GM18870 (cell line): ENCODE results near the gene TRPV4.

Experiments
- ATAC-seq: cut with Tn5 transposase; IDR thresholded peaks from one replicate; pipeline ENCODE4 v1.9.1; 2021; ENCODE audit warnings: moderate library complexity; ENCODE audit not compliant: unreplicated experiment

The TRPV4 gene

DNA sequence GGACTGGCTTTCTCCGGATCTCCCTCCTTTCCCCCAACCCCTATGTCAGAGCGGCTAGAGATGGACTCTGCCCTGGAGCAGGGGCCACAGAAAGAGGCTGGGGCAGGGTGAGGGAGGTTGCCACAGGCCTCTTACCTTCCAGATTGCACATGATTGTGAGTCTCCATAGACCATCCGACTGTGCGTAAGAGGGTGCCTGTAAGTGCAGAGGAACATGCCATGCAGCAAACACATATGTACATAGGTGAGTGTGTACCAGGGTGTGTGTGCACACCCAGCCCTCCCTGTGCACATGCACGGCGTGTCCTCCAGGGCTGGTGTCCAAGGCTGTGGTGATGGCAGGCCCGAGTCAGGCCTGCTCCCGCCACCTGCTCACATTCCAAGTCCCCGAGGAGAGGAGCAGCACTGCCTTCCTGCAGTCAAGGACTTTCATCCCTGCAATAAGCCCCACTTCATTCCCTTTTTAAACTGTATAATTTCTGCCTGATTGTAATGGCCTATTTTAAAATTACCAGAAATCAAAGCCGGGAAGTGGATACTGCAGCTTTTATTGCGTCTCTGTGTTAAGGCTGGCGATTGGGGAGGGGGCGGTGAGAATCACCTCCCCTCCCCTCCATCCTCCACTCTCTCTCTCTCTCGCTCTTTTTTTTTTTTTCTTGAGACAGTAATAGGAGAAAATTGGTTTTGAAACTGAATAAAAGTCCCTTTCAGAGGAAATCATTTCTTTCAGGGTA is 91.1 kb downstream of the TRPV4 start:
- no peak for ATAC-seq

DNA sequence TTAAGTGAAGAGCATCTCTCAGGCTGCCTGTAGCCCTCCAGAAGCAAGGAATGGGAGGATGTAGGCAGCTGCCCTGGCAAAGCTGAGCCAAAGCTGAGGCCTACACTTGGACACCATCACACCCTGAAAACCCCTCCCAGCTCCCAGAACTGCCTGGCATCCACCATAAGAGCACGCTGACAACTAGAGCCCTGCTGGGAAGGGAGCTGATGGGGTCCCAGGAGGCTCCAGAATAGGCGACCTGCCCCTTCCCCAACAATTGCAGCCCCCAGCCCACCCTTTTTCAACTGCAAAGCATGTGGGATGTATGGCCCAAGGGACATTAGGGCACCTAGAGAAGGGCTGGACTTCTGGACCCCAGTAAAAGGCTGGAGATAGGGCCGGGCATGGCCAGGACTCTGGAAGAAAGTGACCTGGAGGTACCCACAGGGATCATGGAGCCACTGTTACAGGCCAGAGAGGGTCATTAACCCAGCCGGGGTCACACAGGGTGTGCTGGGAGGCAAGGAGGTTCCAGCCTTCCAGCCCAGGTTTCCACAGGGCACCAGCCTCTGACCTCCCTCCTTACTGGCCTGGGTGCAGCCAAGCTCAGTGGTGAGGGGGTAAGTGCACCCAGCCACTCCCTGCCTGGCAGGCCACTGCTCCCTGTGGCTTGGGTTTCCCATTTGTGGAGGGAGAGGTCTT is 91.8 kb downstream of the TRPV4 start:
- no peak for ATAC-seq

DNA sequence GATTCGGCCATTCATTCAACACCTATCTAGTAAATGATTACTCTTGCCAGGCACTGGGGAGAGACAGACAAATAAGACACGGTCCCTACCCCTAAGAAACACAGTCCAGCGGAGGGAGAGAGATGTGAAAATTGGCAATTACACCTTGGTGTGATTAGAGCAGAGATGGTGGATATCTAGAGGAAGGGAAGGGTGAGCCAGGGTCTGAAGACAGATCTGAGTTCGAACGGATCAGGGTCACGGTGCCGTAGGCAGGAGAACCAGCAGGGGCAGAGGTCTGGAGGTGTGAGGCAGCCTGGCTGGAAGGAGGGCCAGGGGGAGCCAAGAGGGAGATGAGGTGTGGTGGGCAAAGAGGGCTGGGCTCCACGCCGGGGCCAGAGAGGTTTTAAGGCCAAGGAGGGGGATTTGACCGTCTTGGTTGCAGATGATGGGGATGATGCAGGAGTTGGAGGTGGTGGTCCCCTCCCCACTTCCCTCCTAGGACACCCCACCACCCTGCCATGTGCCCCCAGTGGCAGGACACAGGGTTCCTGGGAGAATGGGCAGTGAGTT is 92.4 kb downstream of the TRPV4 start:
- ATAC-seq: no peak

DNA sequence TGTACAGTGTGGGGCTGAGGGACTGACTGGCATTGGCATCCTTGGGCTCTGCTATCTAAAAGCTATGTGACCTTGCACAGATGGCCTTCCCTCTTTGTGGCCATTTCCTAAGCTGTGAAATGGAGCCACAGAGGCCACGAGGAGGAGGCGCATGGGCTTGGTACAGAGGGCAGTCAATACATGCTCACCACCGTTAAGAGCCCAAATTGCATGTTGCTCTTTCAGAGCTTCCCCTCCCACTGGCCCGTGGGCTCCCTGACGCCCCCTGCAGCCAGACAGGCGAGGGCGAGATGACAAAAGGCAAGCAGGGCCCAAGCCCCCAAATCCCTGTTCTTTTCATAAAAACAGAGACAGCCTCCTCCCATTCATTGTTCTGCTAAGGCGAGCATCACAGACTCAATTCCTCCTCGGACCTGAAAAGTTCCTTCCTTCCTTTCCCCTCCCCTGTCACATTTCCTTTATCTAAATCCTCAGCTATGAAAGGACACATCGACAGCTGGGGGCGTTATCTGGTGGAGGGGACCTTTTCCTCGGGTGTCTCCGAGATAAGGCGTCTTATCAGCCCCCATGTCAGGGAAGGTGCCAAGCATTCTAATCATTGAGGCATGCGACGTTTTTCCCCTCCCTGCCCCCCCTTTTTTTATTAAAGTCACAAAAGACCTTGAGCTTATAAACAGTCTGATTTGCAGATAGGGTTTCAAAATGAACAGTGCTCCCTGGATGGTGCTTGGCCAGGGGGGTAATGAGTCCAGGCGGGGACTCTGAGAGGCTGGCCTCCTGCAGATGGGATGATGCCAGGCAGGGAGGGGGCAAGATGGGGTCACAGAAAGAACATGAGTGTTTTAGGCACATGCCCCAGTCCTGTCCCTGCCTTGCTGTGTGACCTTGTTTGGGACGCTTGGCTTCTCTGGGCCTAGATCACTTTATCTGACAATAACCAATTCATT is 93.2 kb downstream of the TRPV4 start:
- no peak for ATAC-seq

DNA sequence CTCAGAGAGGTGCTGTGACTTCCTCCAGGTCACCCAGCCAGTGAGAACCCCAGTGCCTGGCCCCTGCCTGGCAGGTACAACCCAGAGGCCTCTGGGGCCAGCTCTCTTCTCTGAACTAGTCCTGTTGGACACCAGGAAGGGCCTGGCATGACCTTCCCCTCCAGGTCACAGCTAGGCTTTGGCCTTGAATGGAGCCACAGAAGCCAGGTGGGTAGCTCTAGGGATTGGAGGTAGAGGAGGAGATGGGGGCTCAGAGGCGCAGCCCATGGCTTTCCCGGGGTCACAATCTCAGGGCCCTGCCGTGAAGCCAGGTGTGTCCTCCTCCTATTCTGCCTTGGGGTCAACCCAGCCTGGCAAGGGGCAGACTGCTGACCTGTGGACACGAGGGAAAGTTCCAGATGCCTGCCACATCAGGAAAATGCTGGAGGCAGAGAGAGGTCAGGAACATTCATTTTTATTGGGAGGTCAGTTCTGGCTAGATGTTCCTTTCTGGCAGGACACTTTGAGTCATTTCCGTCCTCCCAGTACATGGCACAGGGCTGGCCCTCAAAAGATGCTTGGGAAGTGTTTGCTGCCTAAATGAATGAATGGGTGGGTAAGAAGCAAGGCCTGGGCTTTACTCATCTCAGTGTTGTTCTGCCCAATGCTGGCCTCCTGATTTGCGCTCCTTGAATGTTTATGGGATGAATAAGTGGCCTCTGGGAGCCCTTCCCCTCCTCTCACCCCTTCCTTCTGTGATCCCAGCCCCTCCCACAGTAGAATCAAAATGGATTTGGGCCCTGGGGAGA is 94.1 kb downstream of the TRPV4 start:
- ATAC-seq: no peak

DNA sequence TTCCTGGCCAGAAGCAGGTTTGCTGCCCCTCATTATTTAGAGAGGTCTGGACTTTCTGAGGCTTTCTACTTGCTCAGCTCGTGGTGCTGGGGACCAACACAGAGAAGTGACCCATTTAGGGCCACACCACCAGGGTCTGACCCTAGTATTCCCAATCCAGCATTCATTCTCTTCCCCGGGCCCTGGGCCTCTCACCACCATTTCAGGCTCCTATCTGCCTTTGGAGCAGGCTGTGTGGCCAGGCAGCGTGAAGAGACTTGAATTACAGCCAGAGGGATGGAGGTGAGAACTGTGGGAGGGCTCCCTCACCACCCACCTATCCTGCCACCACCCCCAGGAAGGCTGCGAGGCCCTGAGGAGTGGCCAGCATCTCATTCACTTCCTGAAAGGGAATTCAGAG is 95.0 kb downstream of the TRPV4 start:
- no peak for ATAC-seq

DNA sequence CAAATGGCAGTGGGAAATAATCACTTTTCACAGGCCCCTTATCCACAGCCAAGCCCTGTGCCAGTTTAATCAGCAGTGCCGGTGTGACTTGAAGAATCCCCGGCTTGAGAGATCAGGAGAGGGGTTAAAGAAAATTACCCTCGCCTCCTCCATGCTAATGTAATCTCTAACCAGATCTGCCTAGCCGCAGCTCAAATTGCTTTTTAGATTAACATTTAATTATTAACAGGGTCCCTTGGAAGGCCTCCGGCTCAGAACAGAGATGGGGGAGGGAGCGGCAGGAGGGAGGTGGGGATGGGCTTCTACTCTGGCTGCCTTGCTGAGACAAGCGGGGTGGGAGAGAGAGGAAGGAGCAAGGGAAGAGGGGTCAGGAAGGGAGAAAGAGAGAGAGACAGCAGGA is 95.6 kb downstream of the TRPV4 start:
- no peak for ATAC-seq

DNA sequence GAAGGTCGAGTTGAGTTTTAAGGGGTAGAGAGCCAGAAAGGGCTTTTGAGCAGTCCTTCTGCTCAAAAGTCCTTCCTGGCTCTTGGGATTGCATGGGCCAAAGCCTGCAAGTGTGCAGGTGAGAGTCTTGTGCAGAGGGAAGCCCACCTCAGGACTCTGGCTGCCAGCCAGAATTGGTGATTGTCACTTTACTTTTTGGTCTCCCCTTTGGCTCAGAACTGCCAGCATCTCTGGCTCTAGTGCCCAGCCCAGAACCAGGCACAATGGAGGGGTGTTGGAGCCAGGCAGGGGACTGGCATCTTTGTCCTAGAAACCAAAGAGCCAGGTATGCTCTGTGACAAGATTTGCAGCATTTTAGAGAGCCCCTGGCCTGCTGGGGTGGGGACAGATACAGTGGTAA is 96.1 kb downstream of the TRPV4 start:
- no peak for ATAC-seq

DNA sequence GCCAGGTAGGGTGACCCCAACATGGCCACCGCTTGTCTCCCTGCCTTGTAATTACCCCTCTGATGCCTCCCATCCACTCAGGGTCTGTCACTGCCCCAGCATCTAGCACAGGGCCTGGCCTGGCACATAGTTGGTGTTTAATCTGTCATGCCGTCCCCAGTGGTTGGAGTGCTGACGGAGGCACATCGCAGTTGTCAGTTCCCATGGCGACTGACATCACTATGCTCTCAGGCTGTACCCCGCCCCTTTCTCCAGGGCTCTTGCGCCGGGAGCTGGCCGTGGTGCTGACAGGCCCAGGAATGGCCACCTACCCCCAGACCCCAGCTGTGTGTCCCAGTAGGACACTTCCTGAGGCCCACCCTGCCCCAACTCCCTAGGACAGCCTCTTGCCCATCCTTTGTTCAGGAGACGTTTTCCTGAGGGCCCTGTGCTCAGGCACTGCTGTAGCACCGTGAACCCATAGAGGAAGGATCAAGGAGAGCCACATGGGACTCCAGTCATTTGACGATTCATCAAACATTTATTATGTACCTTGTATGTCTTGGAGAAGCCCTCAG is 96.6 kb downstream of the TRPV4 start:
- ATAC-seq: no peak

DNA sequence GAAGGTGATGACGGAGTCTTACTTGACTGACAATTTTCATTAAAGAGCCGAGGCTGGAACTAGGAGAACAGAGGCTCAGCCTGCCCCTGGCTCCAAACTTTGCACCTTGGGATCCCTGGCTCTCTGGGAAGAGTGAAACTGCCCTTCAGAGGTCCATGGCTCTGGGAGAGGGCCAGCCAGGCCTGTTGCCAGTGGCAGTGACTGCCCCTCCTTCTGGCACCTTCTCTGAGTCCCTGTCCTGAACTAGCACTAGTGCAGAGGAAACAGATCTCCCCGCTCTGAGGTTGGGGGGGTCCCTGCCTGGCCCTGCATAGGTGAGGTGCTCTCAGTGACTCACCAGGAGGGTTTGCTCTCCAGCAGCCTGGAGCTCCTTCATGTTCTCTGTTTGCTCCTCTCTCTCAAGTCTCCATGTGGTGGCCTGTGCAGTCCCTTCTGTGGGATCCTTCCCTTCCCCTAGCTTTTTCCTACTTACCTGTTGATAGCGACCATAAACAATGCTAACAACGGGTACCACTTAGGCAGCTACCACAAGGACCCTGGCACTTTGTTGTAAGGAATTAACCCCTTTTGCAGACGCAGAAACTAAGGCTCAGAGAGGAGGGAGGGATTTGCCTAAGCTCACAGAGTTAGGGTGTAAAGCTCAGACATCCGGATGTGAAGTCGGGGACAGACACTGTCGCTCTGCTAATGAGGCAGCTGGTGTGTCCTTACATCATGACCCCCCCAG is 97.2 kb downstream of the TRPV4 start:
- ATAC-seq: no peak

DNA sequence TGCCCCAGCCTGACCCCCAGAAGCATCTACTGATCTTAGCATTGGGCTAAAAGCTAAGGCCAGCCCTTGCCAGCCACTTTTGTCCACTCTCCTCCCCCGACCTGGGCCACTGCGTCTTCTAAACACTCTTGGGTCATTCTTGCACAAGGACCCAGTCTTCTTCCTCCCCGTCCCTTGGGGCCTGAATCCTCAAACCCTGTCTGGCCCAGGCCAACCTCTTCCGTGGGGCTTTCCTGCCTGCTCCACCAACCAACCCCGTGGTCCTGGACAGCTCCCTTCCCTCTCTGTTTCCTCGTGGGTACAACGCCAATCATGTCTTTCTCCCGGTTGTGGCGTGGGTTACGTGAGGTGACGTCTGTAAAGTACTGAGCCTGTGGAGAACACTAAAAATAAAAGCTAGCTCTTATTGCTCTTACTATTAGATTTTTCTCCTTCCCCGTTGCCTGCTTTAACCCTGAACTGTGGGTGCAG is 98.1 kb downstream of the TRPV4 start:
- no peak for ATAC-seq

DNA sequence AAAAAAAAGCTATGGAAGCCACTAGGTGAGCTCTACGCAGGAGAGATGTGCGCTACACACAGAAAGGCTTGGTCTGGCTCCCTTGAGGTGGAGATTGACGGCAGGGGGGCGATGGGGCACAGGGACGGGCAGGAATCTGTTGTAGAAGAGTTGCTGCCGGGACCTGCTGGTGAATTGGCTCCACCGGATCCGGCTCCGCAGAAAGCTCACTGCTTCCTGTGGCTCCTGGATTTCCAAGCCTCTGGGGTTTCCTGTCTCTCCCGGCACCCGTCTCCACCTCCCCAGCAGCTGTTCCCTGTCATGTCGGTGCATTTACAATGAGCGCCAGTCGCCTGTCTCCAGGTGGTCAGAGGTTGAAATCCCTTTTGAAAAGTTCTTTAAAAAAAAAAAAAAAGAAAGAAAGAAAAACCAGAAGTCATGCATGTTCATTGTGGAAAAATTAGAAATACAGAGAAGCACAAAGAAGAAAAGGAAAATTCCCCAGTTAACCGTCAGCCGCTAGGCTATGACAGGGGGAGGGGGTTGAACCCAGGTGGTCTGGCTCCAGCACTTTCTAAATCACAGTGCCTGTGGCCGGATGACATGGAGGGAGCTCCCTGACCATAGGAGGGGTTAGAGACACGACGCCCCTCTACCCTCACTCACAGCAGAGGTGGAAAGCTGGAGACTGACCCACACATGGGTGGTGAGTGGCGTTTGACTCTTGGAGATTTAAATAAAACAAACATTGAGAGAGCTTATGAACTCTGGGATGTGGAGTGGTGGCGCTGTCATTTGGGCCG is 98.8 kb downstream of the TRPV4 start:
- ATAC-seq: no peak
